ENCODE measurements around the gene SIPA1L3. TPM values are rescaled to one million over a fixed set of nuclear protein-coding genes. Genes with fewer than 3 reads are reported as not detected.

The SIPA1L3 gene
- total RNA-seq, 4 donors from 2014 or later = 4.1 to 18.7 (median 6.1) TPM

GRCh38 chr19:38045554-38046253, 138.7 kb downstream of the SIPA1L3 start:
- no peak for TF ChIP-seq CTCF (IDR thresholded peaks at IDR 0.05 in 4 of 5, conservative IDR thresholded peaks at IDR 0.05 in 1 of 5)
- TF ChIP-seq POLR2A (IDR thresholded peaks at IDR 0.05) = no peak
- in situ Hi-C loops (cut with MboI; ENCODE audit: low sequenced_read_pairs in 4 of 4) = no loop called here
- Histone ChIP-seq H3K27me3 (no peaks in the 10 kb centered on the region), H3K9me3 (no peaks in the 10 kb centered on the region), H3K36me3 (no peaks in the 10 kb centered on the region), H3K4me3 (no peak overlapping the region), H3K4me1 (no peaks in the 10 kb centered on the region), H3K27ac (no peak overlapping the region)
- ATAC-seq (no peak), DNase-seq (no peak)
- intact Hi-C loops (cut with DNase I; ENCODE audit: low total_unique reads) = no loop called here

DNA sequence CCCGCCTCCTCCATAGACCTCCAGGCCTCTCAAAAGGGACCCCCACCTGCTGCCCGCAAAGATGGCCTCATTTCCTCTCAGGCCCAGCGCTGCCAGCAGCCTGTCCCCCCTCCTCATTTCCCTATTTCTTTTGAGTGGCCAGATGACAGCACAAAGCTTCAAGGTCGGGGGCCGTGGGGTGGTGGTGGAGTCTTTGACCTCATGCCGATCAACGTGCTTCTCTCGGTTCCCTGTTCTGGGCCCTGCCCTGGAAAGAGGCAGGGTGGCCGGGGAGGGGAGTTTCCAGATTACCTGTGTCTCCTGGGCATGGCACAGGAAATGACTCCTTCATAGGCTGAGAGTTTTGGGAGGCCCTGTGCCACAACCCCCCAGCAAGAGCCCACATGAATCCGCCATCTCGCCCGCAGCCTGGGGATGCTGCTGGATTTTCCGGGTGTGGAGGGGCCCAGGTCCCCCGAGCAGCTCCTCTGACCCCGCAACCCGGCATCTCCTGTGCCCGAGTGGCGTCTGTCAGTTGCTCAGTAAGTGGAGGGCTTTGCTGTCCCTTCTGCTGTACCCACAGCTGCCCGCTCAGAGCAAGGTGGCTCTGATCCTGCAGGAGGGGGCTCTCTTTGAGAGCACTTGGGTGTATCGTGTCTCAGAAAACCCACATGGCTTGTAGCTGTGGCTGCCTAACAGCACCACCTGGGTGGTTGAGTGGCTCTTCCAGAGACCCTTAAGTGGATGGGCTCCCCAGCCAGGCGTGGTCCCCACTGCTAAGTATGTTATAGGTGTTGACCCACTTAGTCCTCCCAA, 139.4 kb downstream of the SIPA1L3 start:
- DNase-seq (no peak), ATAC-seq (no peak)

DNA sequence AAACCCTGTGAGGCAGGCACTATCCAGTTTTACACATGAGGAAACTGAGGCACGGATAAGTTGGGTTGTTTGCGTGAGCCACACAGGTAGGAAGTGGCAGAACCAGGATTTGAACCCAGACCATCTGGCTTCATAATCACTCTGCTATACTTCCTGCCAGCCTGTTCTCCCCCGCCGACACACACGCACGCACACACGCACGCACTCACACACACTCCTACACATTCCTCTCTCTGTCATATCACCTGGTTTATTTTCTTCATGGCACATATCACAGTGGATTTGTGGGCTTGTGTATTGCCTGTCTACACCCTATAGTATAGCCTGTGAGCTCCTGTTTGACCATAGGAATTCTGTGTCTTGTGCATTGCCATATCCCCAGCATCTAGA, 140.0 kb downstream of the SIPA1L3 start:
- H3K9me3 ChIP-seq = no peaks in the 10 kb centered on the region
- DNase-seq = no peak
- no peak for ATAC-seq
- no peak overlapping the region for H3K4me3 ChIP-seq
- no peaks in the 10 kb centered on the region for H3K36me3 ChIP-seq
- in situ Hi-C loops (cut with MboI; ENCODE audit: low sequenced_read_pairs in 4 of 4) (no loop called here), intact Hi-C loops (cut with DNase I; ENCODE audit: low total_unique reads) (no loop called here)
- no peaks in the 10 kb centered on the region for H3K4me1 ChIP-seq
- no peak overlapping the region for H3K27ac ChIP-seq
- no peak for TF ChIP-seq POLR2A (IDR thresholded peaks at IDR 0.05)
- TF ChIP-seq CTCF (IDR thresholded peaks at IDR 0.05 in 4 of 5, conservative IDR thresholded peaks at IDR 0.05 in 1 of 5) = no peak
- H3K27me3 ChIP-seq = no peaks in the 10 kb centered on the region

More for the DNA sequence above, 139.4 kb downstream of the SIPA1L3 start:
- no peaks in the 10 kb centered on the region for H3K9me3 ChIP-seq
- no peak overlapping the region for H3K4me3 ChIP-seq
- no peak overlapping the region for H3K27ac ChIP-seq
- H3K4me1 ChIP-seq = no peaks in the 10 kb centered on the region
- in situ Hi-C loops (cut with MboI; ENCODE audit: low sequenced_read_pairs in 4 of 4) (no loop called here), intact Hi-C loops (cut with DNase I; ENCODE audit: low total_unique reads) (no loop called here)
- no peaks in the 10 kb centered on the region for H3K27me3 ChIP-seq
- no peak for TF ChIP-seq POLR2A (IDR thresholded peaks at IDR 0.05)
- no peak for TF ChIP-seq CTCF (IDR thresholded peaks at IDR 0.05 in 4 of 5, conservative IDR thresholded peaks at IDR 0.05 in 1 of 5)
- no peaks in the 10 kb centered on the region for H3K36me3 ChIP-seq

GRCh38 chr19:38047641-38048040, 140.6 kb downstream of the SIPA1L3 start:
- DNase-seq (no peak), ATAC-seq (no peak)
- no peaks in the 10 kb centered on the region for H3K4me1 ChIP-seq
- H3K36me3 ChIP-seq = no peaks in the 10 kb centered on the region
- in situ Hi-C loops (cut with MboI; ENCODE audit: low sequenced_read_pairs in 4 of 4) = no loop called here
- TF ChIP-seq CTCF (IDR thresholded peaks at IDR 0.05 in 4 of 5, conservative IDR thresholded peaks at IDR 0.05 in 1 of 5) (no peak), POLR2A (IDR thresholded peaks at IDR 0.05) (no peak)
- no peaks in the 10 kb centered on the region for H3K9me3 ChIP-seq
- intact Hi-C loops (cut with DNase I; ENCODE audit: low total_unique reads) = no loop called here
- no peak overlapping the region for H3K4me3 ChIP-seq
- no peak overlapping the region for H3K27ac ChIP-seq
- no peaks in the 10 kb centered on the region for H3K27me3 ChIP-seq
